Measurements from ENCODE around the gene ADIPOR2. TPM values are rescaled to one million over a fixed set of nuclear protein-coding genes. Genes with fewer than 3 reads are reported as not detected.
"Not testable (repeated sequence)": the region's sequence is repeated elsewhere in the genome, so short reads cannot be mapped to it uniquely, and the experiment has no call there.

The ADIPOR2 gene
- total RNA-seq, 1 experiment from 2014 or later, result 84.0 TPM

DNA sequence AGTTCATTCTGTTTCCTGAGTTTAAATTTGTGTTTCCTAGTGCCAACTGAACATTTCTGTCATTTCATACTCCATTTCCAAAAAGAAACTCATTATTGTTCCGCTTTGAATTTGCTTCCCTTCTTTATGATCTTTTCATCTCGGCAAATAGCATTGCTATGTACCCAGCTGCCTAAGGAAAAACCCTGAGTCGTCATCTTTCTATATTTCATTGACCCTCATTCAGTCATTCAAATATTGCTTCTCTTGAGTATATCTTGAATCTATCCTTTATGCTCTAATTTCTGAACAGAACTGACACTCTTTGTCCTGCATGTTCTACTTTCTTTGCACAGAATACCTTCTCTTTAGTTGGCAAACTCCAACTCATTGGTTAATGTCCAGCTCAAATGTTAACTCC lies 35.9 kb downstream of the ADIPOR2 start:
- Histone ChIP-seq H3K27ac (ENCODE audit: low read depth, low read length, poor library complexity, severe bottlenecking) (no peak overlapping the region), H3K27me3 (replicated peaks; ENCODE audit: insufficient read depth, low read depth, low read length, poor library complexity) (no peaks in the 10 kb centered on the region), H3K4me1 (ENCODE audit: insufficient read depth, low read length, poor library complexity, severe bottlenecking) (no peaks in the 10 kb centered on the region), H3K9me3 (ENCODE audit: low read depth, low read length, poor library complexity, severe bottlenecking) (no peaks in the 10 kb centered on the region), H3K4me3 (ENCODE audit: low read depth, low read length, poor library complexity, severe bottlenecking) (no peak overlapping the region), H3K36me3 (ENCODE audit: insufficient read depth, low read length, poor library complexity, severe bottlenecking) (no peaks in the 10 kb centered on the region)
- ChIA-PET CTCF (no interaction called here), POLR2A (ENCODE audit: low non-redundant PET) (no interaction called here)
- no TSS peak for BruUV-seq (replicated peaks)
- DNase-seq (ENCODE audit: low spot score), result no peak
- intact Hi-C loops (cut with micrococcal nuclease; ENCODE audit: unreplicated experiment), result no loop called here
- TF ChIP-seq, protein P1, sequence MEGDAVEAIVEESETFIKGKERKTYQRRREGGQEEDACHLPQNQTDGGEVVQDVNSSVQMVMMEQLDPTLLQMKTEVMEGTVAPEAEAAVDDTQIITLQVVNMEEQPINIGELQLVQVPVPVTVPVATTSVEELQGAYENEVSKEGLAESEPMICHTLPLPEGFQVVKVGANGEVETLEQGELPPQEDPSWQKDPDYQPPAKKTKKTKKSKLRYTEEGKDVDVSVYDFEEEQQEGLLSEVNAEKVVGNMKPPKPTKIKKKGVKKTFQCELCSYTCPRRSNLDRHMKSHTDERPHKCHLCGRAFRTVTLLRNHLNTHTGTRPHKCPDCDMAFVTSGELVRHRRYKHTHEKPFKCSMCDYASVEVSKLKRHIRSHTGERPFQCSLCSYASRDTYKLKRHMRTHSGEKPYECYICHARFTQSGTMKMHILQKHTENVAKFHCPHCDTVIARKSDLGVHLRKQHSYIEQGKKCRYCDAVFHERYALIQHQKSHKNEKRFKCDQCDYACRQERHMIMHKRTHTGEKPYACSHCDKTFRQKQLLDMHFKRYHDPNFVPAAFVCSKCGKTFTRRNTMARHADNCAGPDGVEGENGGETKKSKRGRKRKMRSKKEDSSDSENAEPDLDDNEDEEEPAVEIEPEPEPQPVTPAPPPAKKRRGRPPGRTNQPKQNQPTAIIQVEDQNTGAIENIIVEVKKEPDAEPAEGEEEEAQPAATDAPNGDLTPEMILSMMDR (conservative IDR thresholded peaks at IDR 0.05; ENCODE audit: low read depth, low read length), result no peak
- no peak for TF ChIP-seq EZH2 (IDR thresholded peaks at IDR 0.05; ENCODE audit: borderline replicate concordance, low read depth, low read length, poor library complexity, severe bottlenecking)

- CTCF ChIA-PET, result no interaction called here
- no peak for DNase-seq (ENCODE audit: low spot score)
- Histone ChIP-seq H3K27ac (ENCODE audit: low read depth, low read length, poor library complexity, severe bottlenecking) (no peak overlapping the region), H3K9me3 (ENCODE audit: low read depth, low read length, poor library complexity, severe bottlenecking) (no peaks in the 10 kb centered on the region), H3K4me1 (ENCODE audit: insufficient read depth, low read length, poor library complexity, severe bottlenecking) (no peaks in the 10 kb centered on the region), H3K4me3 (ENCODE audit: low read depth, low read length, poor library complexity, severe bottlenecking) (no peak overlapping the region), H3K27me3 (replicated peaks; ENCODE audit: insufficient read depth, low read depth, low read length, poor library complexity) (no peaks in the 10 kb centered on the region), H3K36me3 (ENCODE audit: insufficient read depth, low read length, poor library complexity, severe bottlenecking) (no peaks in the 10 kb centered on the region)
- no TSS peak for BruUV-seq (replicated peaks)
- intact Hi-C loops (cut with micrococcal nuclease; ENCODE audit: unreplicated experiment), result no loop called here
- TF ChIP-seq, protein P1 (conservative IDR thresholded peaks at IDR 0.05; ENCODE audit: low read depth, low read length), result no peak
- TF ChIP-seq EZH2 (IDR thresholded peaks at IDR 0.05; ENCODE audit: borderline replicate concordance, low read depth, low read length, poor library complexity, severe bottlenecking), result no peak
- POLR2A ChIA-PET (ENCODE audit: low non-redundant PET), result no interaction called here
These were observed 38.0 kb downstream of the ADIPOR2 start for GRCh38 chr12:1728824-1729223.

DNA sequence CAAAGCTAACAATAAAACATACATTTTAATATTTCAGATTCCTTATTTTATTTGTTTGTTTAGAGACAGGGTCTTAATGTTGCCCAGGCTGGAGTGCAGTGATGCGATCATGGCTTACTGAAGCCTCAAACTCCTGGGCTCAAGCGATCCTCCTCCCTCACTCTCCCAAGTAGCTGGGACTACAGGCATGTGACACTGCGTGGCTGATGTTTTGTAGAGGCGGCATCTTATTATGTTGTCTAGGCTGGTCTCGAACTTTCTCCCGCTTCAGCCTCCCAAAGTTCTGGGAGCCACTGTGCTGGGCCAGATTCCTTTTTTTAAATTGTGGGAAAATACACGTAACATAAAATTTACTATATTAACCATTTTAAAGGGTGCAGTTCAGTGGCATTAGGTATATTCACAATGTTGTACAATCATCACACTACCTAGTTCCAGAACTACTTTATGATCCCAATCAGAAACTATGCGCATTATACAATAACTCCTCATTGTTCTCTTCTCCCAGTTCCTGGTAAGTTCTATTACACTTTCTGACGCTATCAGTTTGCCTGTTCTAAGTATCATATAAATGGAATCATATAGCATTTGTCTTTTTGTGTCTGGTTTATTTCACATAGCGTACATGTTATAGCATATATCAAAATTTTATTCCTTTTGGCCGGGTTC lies 40.3 kb downstream of the ADIPOR2 start:
- no peak for DNase-seq (ENCODE audit: low spot score)
- BruUV-seq (replicated peaks), result no TSS peak
- no peaks in the 10 kb centered on the region for H3K36me3 ChIP-seq (ENCODE audit: insufficient read depth, low read length, poor library complexity, severe bottlenecking)
- H3K4me1 ChIP-seq (ENCODE audit: insufficient read depth, low read length, poor library complexity, severe bottlenecking), result no peaks in the 10 kb centered on the region
- H3K9me3 ChIP-seq (ENCODE audit: low read depth, low read length, poor library complexity, severe bottlenecking), result no peaks in the 10 kb centered on the region
- POLR2A ChIA-PET (ENCODE audit: low non-redundant PET), result no interaction called here
- TF ChIP-seq EZH2 (IDR thresholded peaks at IDR 0.05; ENCODE audit: borderline replicate concordance, low read depth, low read length, poor library complexity, severe bottlenecking), result no peak
- TF ChIP-seq, protein P1 (conservative IDR thresholded peaks at IDR 0.05; ENCODE audit: low read depth, low read length), result no peak
- H3K4me3 ChIP-seq (ENCODE audit: low read depth, low read length, poor library complexity, severe bottlenecking), result no peak overlapping the region
- CTCF ChIA-PET, result no interaction called here
- intact Hi-C loops (cut with micrococcal nuclease; ENCODE audit: unreplicated experiment), result no loop called here
- no peak overlapping the region for H3K27ac ChIP-seq (ENCODE audit: low read depth, low read length, poor library complexity, severe bottlenecking)
- H3K27me3 ChIP-seq (replicated peaks; ENCODE audit: insufficient read depth, low read depth, low read length, poor library complexity), result no peaks in the 10 kb centered on the region

- BruUV-seq (replicated peaks); CTCF ChIA-PET: not testable (repeated sequence)
These were observed 40.8 kb downstream of the ADIPOR2 start for GRCh38 chr12:1731688-1732078.

More at GRCh38 chr12:1731688-1732078, 40.8 kb downstream of the ADIPOR2 start:
- H3K9me3 ChIP-seq (ENCODE audit: low read depth, low read length, poor library complexity, severe bottlenecking); H3K4me1 ChIP-seq (ENCODE audit: insufficient read depth, low read length, poor library complexity, severe bottlenecking); DNase-seq (ENCODE audit: low spot score); H3K4me3 ChIP-seq (ENCODE audit: low read depth, low read length, poor library complexity, severe bottlenecking); H3K36me3 ChIP-seq (ENCODE audit: insufficient read depth, low read length, poor library complexity, severe bottlenecking); POLR2A ChIA-PET (ENCODE audit: low non-redundant PET); H3K27me3 ChIP-seq (replicated peaks; ENCODE audit: insufficient read depth, low read depth, low read length, poor library complexity); intact Hi-C loops (cut with micrococcal nuclease; ENCODE audit: unreplicated experiment); H3K27ac ChIP-seq (ENCODE audit: low read depth, low read length, poor library complexity, severe bottlenecking): not testable (repeated sequence)

Measured in A673 (cell line).